Omental fat pad (tissue), 4 donors: ENCODE results near the gene THEM5. TPM values are rescaled to one million over a fixed set of nuclear protein-coding genes. Genes with fewer than 3 reads are reported as not detected.
"Not testable (repeated sequence)": the region's sequence is repeated elsewhere in the genome, so short reads cannot be mapped to it uniquely, and the experiment has no call there.

Source experiments
- ATAC-seq: fragments of 150-250 bp; one replicate; pipeline ENCODE4 v1.9.1; 2016; ENCODE audit warnings: mild to moderate bottlenecking, moderate library complexity; ENCODE audit not compliant: low FRiP score
- DNase-seq: peaks from one replicate; pipeline ENCODE4 v3.0.0-alpha.2; 2019; ENCODE audit warnings: low spot score
- CTCF ChIP-seq, 3 donors: fragments of 450-650 bp; IDR thresholded peaks; one replicate each; pipeline ENCODE4 v1.5.1; 2016 to 2017; ENCODE audit warnings: antibody characterized with exemption in 3 of 3, mild to moderate bottlenecking in 3 of 3, moderate library complexity in 2 of 3
- total RNA-seq, 4 donors: library from RNA; depleted of rRNA; stranded (reverse); fragments of >200 nt; gene quantifications; one replicate each; pipeline ENCODE4 v1.1.0, GENCODE V29; 2016

The THEM5 gene
- total RNA-seq, 4 donors from 2014 or later = not detected

GRCh38 chr1:151881479-151881878, 28.0 kb upstream of the THEM5 start:
- DNase-seq = no peak
- no peak for TF ChIP-seq CTCF (IDR thresholded peaks at IDR 0.05)
- no peak for ATAC-seq

- no peak for TF ChIP-seq CTCF (IDR thresholded peaks at IDR 0.05)
- no peak for ATAC-seq
- DNase-seq = no peak
Measured at GRCh38 chr1:151875419-151876097, 22.0 kb upstream of the THEM5 start.

GRCh38 chr1:151872776-151873175, 19.3 kb upstream of the THEM5 start:
- DNase-seq, ATAC-seq: not testable (repeated sequence)

- no peak for DNase-seq
- ATAC-seq = no peak
- TF ChIP-seq CTCF (IDR thresholded peaks at IDR 0.05) = no peak
Measured at GRCh38 chr1:151871284-151872030, 17.9 kb upstream of the THEM5 start.

GRCh38 chr1:151868486-151868885, 15.0 kb upstream of the THEM5 start:
- ATAC-seq = no peak
- DNase-seq = no peak
- TF ChIP-seq CTCF (IDR thresholded peaks at IDR 0.05) = no peak

GRCh38 chr1:151867765-151868411, 14.4 kb upstream of the THEM5 start:
- no peak for TF ChIP-seq CTCF (IDR thresholded peaks at IDR 0.05)
- no peak for DNase-seq
- peak; percentile 44 for ATAC-seq

GRCh38 chr1:151867321-151867720, 13.8 kb upstream of the THEM5 start:
- no peak for TF ChIP-seq CTCF (IDR thresholded peaks at IDR 0.05)
- ATAC-seq = no peak
- no peak for DNase-seq
